Measurements from ENCODE around the gene GRHL3. TPM values are rescaled to one million over a fixed set of nuclear protein-coding genes. Genes with fewer than 3 reads are reported as not detected.

Gene GRHL3
- total and polyA plus RNA-seq, 5 donors from 2014 or later = not detected

DNA sequence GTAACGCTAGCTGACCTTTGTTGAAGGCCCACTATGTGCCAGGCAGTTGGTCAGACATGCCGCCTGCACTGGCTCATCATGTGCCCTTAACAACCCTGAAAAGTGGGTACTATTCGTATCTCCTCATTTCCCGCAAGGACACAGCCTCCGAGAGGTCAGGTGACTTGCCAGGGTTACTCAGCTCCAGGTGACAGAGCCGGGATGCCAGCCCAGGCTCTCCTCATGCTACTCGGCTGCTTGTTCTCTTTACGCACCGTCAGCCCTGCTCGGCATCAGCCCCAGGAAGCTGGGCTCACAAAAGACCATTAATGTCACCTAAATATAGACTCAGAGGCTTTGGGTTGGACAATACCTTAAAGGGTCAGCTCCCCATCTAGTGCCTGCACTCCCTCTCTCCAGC lies 29.0 kb downstream of the GRHL3 start:
- no peaks in the 10 kb centered on the region for H3K9me3 Mint-ChIP-seq
- H3K9me3 ChIP-seq (ENCODE audit: control insufficient read depth in 2 of 2, low read length in 2 of 2) = no peaks in the 10 kb centered on the region
- H3K4me3 ChIP-seq (ENCODE audit: low read depth, low read length) = no peak overlapping the region
- H3K4me1 ChIP-seq (ENCODE audit: control insufficient read depth, insufficient read depth, low read length, poor library complexity, severe bottlenecking) = no peaks in the 10 kb centered on the region
- no peak overlapping the region for H3K4me3 Mint-ChIP-seq
- peaks cover 4% of the 10 kb centered on the region for H3K36me3 Mint-ChIP-seq
- no peak overlapping the region for H3K27ac ChIP-seq (ENCODE audit: insufficient read depth, low read length, poor library complexity, severe bottlenecking)
- DNase-seq (no peak), ATAC-seq (ENCODE audit: low read depth in 2 of 2) (no peak)
- peaks cover 0 to 23% (median 15%) of the 10 kb centered on the region in 4 donors for H3K4me1 Mint-ChIP-seq
- H3K36me3 ChIP-seq (ENCODE audit: control insufficient read depth, insufficient read depth, low read length) = no peaks in the 10 kb centered on the region
- H3K27me3 Mint-ChIP-seq = no peaks in the 10 kb centered on the region
- H3K27ac Mint-ChIP-seq = no peak overlapping the region
- H3K27me3 ChIP-seq (ENCODE audit: control insufficient read depth, insufficient read depth, low read length) = no peaks in the 10 kb centered on the region

DNA sequence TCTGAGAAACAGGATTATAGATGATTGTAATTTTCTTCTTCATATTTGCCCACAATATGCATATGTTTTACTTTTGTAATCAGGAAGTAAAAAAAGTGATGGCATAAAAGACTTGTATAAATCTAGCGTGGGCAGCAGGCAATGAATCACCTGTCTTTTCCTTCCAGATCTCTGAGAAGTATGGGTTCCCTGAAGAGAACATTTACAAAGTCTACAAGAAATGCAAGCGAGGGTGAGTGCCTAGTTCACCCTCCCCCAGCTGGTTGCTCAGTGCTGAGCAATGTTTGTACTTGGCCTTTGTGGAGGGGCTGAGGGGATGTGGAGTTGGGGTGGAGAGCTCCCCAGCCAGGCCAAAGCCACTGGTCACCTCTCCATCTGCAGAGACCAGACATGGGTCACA lies 30.7 kb downstream of the GRHL3 start:
- no peak overlapping the region for H3K4me3 ChIP-seq (ENCODE audit: low read depth, low read length)
- H3K9me3 Mint-ChIP-seq = no peaks in the 10 kb centered on the region
- H3K27ac Mint-ChIP-seq = peak overlapping the region in 1 of 3 donors; percentile 40
- no peaks in the 10 kb centered on the region for H3K36me3 ChIP-seq (ENCODE audit: control insufficient read depth, insufficient read depth, low read length)
- ATAC-seq (ENCODE audit: low read depth in 2 of 2) (no peak), DNase-seq (peak in 1 of 3 donors; percentile 34)
- H3K36me3 Mint-ChIP-seq = peaks cover 4% of the 10 kb centered on the region
- H3K9me3 ChIP-seq (ENCODE audit: control insufficient read depth in 2 of 2, low read length in 2 of 2) = no peaks in the 10 kb centered on the region
- no peaks in the 10 kb centered on the region for H3K27me3 Mint-ChIP-seq
- no peaks in the 10 kb centered on the region for H3K27me3 ChIP-seq (ENCODE audit: control insufficient read depth, insufficient read depth, low read length)
- H3K4me1 Mint-ChIP-seq = peaks cover 0 to 23% (median 15%) of the 10 kb centered on the region in 4 donors
- no peak overlapping the region for H3K27ac ChIP-seq (ENCODE audit: insufficient read depth, low read length, poor library complexity, severe bottlenecking)
- no peak overlapping the region for H3K4me3 Mint-ChIP-seq
- H3K4me1 ChIP-seq (ENCODE audit: control insufficient read depth, insufficient read depth, low read length, poor library complexity, severe bottlenecking) = no peaks in the 10 kb centered on the region

DNA sequence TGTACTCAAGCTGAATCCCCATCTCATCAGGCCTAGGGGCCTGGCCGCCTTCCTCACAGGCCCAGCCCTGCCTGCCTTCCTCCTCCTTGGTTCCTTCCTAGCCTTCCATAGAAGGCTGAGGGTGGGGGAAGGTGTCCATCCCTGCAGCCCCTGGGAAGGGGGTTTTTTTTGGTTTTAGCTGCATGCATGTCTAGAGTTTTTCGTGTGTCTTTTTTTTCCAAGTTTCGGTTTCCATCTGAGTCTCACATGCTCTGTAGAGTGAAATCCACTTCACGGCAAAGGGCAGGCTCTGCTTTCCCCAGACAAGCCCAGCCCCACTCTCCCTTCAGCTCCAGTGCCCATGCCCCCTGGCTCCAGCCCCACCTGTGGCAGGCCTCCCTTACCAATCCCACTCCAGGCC lies 32.1 kb downstream of the GRHL3 start:
- H3K36me3 ChIP-seq (ENCODE audit: control insufficient read depth, insufficient read depth, low read length) = no peaks in the 10 kb centered on the region
- H3K27me3 Mint-ChIP-seq = no peaks in the 10 kb centered on the region
- H3K9me3 Mint-ChIP-seq = no peaks in the 10 kb centered on the region
- no peaks in the 10 kb centered on the region for H3K27me3 ChIP-seq (ENCODE audit: control insufficient read depth, insufficient read depth, low read length)
- H3K4me3 ChIP-seq (ENCODE audit: low read depth, low read length) = no peak overlapping the region
- H3K9me3 ChIP-seq (ENCODE audit: control insufficient read depth in 2 of 2, low read length in 2 of 2) = no peaks in the 10 kb centered on the region
- peaks cover 0 to 23% (median 15%) of the 10 kb centered on the region in 4 donors for H3K4me1 Mint-ChIP-seq
- H3K27ac ChIP-seq (ENCODE audit: insufficient read depth, low read length, poor library complexity, severe bottlenecking) = no peak overlapping the region
- H3K36me3 Mint-ChIP-seq = peaks cover 4% of the 10 kb centered on the region
- no peak for ATAC-seq (ENCODE audit: low read depth in 2 of 2)
- H3K4me3 Mint-ChIP-seq = peak overlapping the region in 2 of 4 donors; percentile 17 to 66
- H3K27ac Mint-ChIP-seq = peak overlapping the region in 2 of 3 donors; percentile 80 to 83
- DNase-seq = peak in 1 of 3 donors; percentile 55
- no peaks in the 10 kb centered on the region for H3K4me1 ChIP-seq (ENCODE audit: control insufficient read depth, insufficient read depth, low read length, poor library complexity, severe bottlenecking)

DNA sequence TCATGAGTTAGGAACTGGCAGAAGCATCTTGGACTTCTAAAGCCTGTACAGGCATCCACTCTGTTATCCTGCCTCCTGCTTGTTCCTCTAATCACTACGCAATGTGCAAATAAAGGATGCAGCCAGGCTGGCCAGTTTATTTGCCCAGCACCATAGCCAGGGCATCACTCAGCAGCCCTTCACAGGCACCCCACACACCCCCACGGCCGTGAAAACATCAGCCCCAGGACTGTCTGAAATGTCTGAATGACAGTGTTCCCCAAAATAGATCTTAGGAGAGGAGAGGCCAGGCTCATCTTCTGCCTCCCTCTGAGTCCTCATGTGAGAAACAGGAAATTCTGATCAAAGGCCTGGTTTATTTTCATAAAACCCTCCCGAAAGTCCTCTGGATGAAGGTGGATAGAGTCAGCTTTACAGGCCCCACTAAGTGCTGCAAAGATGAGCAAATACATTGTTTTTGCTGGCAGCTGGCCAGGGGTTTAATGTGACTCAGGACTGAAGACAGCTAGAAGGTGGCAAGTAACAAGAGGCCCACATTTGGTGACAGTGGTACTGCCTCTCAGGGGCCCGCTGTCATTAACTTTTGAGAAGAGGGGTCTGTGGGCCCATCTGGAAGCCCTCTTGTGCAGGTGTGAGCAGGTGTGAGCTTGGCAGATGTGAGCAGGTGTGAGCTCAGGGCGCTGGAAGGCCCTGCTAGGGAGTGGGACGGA lies 32.9 kb downstream of the GRHL3 start:
- H3K27ac ChIP-seq (ENCODE audit: insufficient read depth, low read length, poor library complexity, severe bottlenecking) = no peak overlapping the region
- H3K27me3 ChIP-seq (ENCODE audit: control insufficient read depth, insufficient read depth, low read length) = no peaks in the 10 kb centered on the region
- peaks cover 0 to 23% (median 15%) of the 10 kb centered on the region in 4 donors for H3K4me1 Mint-ChIP-seq
- no peaks in the 10 kb centered on the region for H3K9me3 ChIP-seq (ENCODE audit: control insufficient read depth in 2 of 2, low read length in 2 of 2)
- peak overlapping the region in 2 of 3 donors; percentile 67 to 83 for H3K27ac Mint-ChIP-seq
- H3K36me3 Mint-ChIP-seq = peaks cover 4% of the 10 kb centered on the region
- no peaks in the 10 kb centered on the region for H3K27me3 Mint-ChIP-seq
- DNase-seq (peak in 1 of 3 donors; percentile 20), ATAC-seq (ENCODE audit: low read depth in 2 of 2) (no peak)
- H3K36me3 ChIP-seq (ENCODE audit: control insufficient read depth, insufficient read depth, low read length) = no peaks in the 10 kb centered on the region
- H3K4me1 ChIP-seq (ENCODE audit: control insufficient read depth, insufficient read depth, low read length, poor library complexity, severe bottlenecking) = no peaks in the 10 kb centered on the region
- no peak overlapping the region for H3K4me3 ChIP-seq (ENCODE audit: low read depth, low read length)
- H3K4me3 Mint-ChIP-seq = peak overlapping the region in 1 of 4 donors; percentile 4
- H3K9me3 Mint-ChIP-seq = no peaks in the 10 kb centered on the region

GRCh38 chr1:24353292-24353891 lies 34.2 kb downstream of the GRHL3 start:
- Mint-ChIP-seq H3K4me3 (no peak overlapping the region), H3K9me3 (no peaks in the 10 kb centered on the region), H3K27me3 (no peaks in the 10 kb centered on the region), H3K27ac (no peak overlapping the region), H3K4me1 (peaks cover 0 to 23% (median 15%) of the 10 kb centered on the region in 4 donors), H3K36me3 (peaks cover 10% of the 10 kb centered on the region)
- no peak overlapping the region for H3K4me3 ChIP-seq (ENCODE audit: low read depth, low read length)
- no peaks in the 10 kb centered on the region for H3K36me3 ChIP-seq (ENCODE audit: control insufficient read depth, insufficient read depth, low read length)
- H3K9me3 ChIP-seq (ENCODE audit: control insufficient read depth in 2 of 2, low read length in 2 of 2) = no peaks in the 10 kb centered on the region
- no peak overlapping the region for H3K27ac ChIP-seq (ENCODE audit: insufficient read depth, low read length, poor library complexity, severe bottlenecking)
- H3K4me1 ChIP-seq (ENCODE audit: control insufficient read depth, insufficient read depth, low read length, poor library complexity, severe bottlenecking) = no peaks in the 10 kb centered on the region
- ATAC-seq (ENCODE audit: low read depth in 2 of 2) = no peak
- DNase-seq = no peak
- H3K27me3 ChIP-seq (ENCODE audit: control insufficient read depth, insufficient read depth, low read length) = no peaks in the 10 kb centered on the region

GRCh38 chr1:24355466-24355865 lies 36.3 kb downstream of the GRHL3 start:
- Mint-ChIP-seq H3K4me1 (peaks cover 0 to 17% (median 9%) of the 10 kb centered on the region in 4 donors), H3K9me3 (no peaks in the 10 kb centered on the region), H3K27me3 (no peaks in the 10 kb centered on the region), H3K4me3 (no peak overlapping the region), H3K27ac (no peak overlapping the region), H3K36me3 (peaks cover 12% of the 10 kb centered on the region)
- DNase-seq = no peak
- Histone ChIP-seq H3K27ac (ENCODE audit: insufficient read depth, low read length, poor library complexity, severe bottlenecking) (no peak overlapping the region), H3K9me3 (ENCODE audit: control insufficient read depth in 2 of 2, low read length in 2 of 2) (no peaks in the 10 kb centered on the region), H3K4me3 (ENCODE audit: low read depth, low read length) (no peak overlapping the region), H3K36me3 (ENCODE audit: control insufficient read depth, insufficient read depth, low read length) (no peaks in the 10 kb centered on the region), H3K4me1 (ENCODE audit: control insufficient read depth, insufficient read depth, low read length, poor library complexity, severe bottlenecking) (no peaks in the 10 kb centered on the region), H3K27me3 (ENCODE audit: control insufficient read depth, insufficient read depth, low read length) (no peaks in the 10 kb centered on the region)
- ATAC-seq (ENCODE audit: low read depth in 2 of 2) = no peak

- Histone ChIP-seq H3K4me3 (ENCODE audit: low read depth, low read length) (no peak overlapping the region), H3K9me3 (ENCODE audit: control insufficient read depth in 2 of 2, low read length in 2 of 2) (no peaks in the 10 kb centered on the region), H3K27me3 (ENCODE audit: control insufficient read depth, insufficient read depth, low read length) (no peaks in the 10 kb centered on the region), H3K36me3 (ENCODE audit: control insufficient read depth, insufficient read depth, low read length) (no peaks in the 10 kb centered on the region), H3K27ac (ENCODE audit: insufficient read depth, low read length, poor library complexity, severe bottlenecking) (no peak overlapping the region), H3K4me1 (ENCODE audit: control insufficient read depth, insufficient read depth, low read length, poor library complexity, severe bottlenecking) (no peaks in the 10 kb centered on the region)
- no peaks in the 10 kb centered on the region for H3K27me3 Mint-ChIP-seq
- H3K4me1 Mint-ChIP-seq = peaks cover 0 to 10% (median 3%) of the 10 kb centered on the region in 4 donors
- H3K9me3 Mint-ChIP-seq = no peaks in the 10 kb centered on the region
- ATAC-seq (ENCODE audit: low read depth in 2 of 2) = no peak
- no peak overlapping the region for H3K4me3 Mint-ChIP-seq
- no peak overlapping the region for H3K27ac Mint-ChIP-seq
- DNase-seq = no peak
- H3K36me3 Mint-ChIP-seq = peaks cover 15% of the 10 kb centered on the region
Measured at GRCh38 chr1:24357038-24357437, 37.9 kb downstream of the GRHL3 start.

DNA sequence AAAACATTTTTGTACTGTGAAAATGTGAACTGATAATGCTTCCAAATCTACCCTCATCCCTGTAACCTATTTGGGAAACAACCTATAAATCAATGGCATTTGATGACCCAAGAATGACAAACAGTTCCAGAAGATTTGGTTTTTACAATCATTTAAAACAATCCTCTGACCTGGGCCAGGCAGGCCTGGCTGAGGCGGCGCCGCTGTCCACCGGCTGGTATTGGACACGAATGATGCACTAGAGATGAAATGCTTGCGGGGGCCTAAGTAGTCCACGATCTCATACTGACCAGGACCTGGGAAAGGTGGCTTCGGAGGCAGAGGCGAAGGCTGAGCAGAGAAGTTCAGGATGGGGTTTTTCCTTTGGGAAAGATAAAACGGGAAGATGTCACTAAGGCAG lies 41.5 kb downstream of the GRHL3 start:
- Histone ChIP-seq H3K4me1 (ENCODE audit: control insufficient read depth, insufficient read depth, low read length, poor library complexity, severe bottlenecking) (no peaks in the 10 kb centered on the region), H3K27ac (ENCODE audit: insufficient read depth, low read length, poor library complexity, severe bottlenecking) (no peak overlapping the region), H3K9me3 (ENCODE audit: control insufficient read depth in 2 of 2, low read length in 2 of 2) (no peaks in the 10 kb centered on the region), H3K36me3 (ENCODE audit: control insufficient read depth, insufficient read depth, low read length) (no peaks in the 10 kb centered on the region), H3K4me3 (ENCODE audit: low read depth, low read length) (no peak overlapping the region), H3K27me3 (ENCODE audit: control insufficient read depth, insufficient read depth, low read length) (no peaks in the 10 kb centered on the region)
- no peak for ATAC-seq (ENCODE audit: low read depth in 2 of 2)
- H3K4me3 Mint-ChIP-seq = no peak overlapping the region
- H3K36me3 Mint-ChIP-seq = peaks cover 18% of the 10 kb centered on the region
- no peaks in the 10 kb centered on the region for H3K27me3 Mint-ChIP-seq
- peaks cover 0 to 6% (median 0%) of the 10 kb centered on the region in 4 donors for H3K4me1 Mint-ChIP-seq
- H3K27ac Mint-ChIP-seq = no peak overlapping the region
- DNase-seq = no peak
- no peaks in the 10 kb centered on the region for H3K9me3 Mint-ChIP-seq

Measured in CD4-positive, CD25-positive, alpha-beta regulatory T cell (primary cell).